GM19468 (cell line): ENCODE measurements around the gene KIAA1755.

Source experiments
- ATAC-seq: cut with Tn5 transposase; IDR thresholded peaks from one replicate; pipeline ENCODE4 v1.9.1; 2021; ENCODE audit warnings: mild to moderate bottlenecking, moderate library complexity, moderate number of reproducible peaks; ENCODE audit not compliant: unreplicated experiment; ENCODE audit errors: extremely low read depth

KIAA1755 gene

DNA sequence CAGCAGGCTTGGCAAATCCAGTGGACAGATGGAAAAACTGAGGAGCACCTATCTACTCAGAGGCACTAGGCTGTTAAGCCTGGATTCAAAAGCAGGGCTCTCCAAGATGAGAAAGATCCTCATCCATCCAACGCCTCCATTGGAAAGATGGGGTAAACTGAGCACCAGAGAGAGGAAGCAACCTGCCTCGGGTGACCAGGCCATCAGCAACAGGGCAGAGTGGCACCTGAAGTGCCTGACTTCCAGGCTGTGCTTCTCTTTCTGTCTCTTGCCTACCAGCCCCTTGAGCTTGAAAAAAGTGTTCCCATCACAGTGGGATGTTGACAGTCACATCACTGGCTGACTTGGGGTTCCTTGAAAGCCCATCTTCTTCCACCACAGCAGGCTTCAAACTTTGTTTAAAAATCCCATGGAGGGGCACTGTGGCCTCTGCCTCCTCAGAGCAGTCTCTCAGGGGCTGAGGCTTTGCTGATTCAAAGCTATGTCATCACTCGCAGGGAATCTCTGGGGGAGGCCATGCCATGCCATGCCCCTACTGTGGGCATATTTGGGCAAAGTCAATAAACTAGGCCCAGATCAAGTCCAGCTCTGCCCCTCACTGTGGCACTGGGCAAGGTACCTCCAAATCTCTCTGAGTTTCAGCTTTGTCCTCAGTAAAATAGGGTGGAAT is 50.7 kb downstream of the KIAA1755 start:
- no peak for ATAC-seq

DNA sequence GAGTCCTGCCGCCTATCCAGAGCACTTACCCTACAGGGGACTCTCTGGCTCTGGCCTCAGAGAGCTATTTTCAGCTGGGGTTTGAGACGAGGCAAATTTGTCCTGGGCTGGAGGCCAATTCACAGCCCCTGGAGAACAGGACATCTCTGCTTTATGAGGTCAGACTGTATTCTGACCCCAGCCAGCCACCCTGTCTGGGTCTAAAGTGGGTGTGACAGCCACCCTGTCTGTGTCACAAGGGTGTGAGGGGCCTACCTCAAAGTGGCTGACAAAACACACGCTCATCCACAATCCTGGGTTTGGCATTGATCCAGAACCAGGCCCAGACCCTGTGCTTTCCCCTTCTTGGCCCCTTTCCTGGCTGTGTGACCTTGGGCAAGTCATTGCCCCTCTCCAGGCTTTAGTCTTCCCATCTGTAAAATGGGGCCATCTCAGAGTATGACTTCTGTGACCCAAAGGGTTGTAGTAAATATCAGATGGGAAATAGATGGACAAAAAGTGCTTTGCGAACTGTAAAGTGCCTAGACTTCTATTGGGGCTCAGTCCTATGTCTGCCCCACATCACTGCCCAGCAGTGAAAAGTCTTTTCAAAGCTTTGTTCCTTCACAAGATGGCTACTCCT is 51.4 kb downstream of the KIAA1755 start:
- no peak for ATAC-seq

DNA sequence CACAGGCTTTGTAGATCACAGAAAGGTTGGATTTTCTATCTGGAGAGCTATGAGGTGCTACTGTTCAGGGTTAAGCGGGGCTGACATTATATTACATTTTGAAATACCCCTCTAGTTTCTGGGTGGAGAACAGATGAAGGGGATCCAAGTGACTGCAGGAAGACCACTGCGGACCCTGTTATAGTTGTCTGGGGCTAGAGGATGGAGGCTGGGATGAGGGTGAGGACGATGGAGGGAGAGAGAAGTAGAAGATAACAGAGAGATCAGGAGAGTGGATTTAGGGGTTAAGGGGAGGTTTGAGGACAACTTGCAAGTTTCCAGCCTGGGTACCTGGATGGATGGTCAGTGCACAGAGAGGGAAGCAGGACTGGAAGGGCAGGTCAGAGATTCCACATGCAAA is 52.0 kb downstream of the KIAA1755 start:
- ATAC-seq: no peak

DNA sequence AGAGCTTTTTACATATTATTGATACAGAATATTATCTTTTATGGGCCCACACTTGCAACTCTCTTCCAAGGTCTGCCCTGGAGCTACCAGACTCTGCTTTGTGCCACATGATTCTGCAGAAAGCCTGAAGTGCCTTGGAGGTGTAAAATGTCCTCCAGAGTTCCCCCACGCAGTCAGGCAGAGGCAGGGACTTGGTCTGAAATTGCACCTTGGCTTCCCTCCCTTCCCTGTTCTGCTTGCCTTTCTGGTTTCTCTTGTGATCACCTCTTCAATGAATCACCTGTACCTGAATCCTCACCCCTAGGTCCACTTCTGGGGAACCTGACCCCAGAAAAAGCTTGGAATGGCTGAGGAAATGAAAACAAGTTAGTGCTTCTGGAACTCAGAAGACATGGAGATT is 52.4 kb downstream of the KIAA1755 start:
- ATAC-seq: no peak

DNA sequence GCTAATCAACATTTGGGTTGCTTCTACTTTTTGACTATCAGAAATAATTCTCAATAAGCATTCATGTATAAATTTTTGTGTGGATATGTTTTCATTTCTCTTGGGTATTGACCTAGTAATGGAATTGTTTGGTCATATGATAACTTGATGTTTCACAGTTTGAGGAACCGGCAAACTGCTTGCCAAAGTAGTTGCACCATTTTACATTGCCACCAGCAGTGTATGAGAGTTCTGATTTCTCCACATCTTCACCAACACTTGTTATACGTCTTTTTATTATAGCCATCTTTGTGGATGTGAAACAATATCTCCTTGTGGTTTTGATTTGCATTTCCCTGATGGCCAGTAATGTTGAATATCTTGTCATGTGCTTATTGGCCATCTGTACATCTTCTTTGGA is 52.9 kb downstream of the KIAA1755 start:
- no peak for ATAC-seq

DNA sequence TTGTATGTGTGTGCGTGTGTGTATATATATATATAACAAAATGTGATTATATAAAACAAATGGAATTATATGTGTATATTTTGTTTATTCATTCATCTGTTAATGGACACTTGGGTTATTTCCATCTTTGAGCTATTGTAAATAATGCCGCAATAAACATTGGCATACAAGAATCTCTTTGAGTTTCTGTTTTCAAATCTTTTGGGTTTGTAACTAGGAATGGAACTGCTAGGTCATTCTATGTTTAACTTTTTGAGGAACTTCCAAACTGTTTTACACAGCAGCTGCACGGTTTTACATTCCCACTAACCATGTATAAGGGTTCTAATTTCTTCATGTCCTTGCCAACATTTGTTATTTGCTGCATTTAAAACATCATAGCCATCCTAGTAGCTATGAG is 55.5 kb downstream of the KIAA1755 start:
- no peak for ATAC-seq

DNA sequence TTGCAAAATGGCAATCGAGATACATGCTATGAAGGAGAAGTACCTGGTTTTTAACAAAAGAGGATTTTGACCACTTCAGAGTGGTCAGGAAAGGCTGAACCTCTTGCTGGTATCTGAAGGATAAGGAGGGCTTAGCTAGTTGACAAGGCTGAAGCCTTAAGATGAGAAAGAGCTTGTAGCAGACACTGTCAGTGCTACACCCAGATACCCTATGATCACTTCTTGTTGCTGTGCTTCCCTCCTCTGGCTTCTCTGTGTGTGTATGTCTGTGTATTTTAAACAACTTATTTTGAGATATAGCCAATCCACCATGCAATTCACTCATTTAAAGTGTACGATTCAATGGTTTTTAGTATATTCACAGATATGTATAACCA is 56.6 kb downstream of the KIAA1755 start:
- ATAC-seq: no peak

DNA sequence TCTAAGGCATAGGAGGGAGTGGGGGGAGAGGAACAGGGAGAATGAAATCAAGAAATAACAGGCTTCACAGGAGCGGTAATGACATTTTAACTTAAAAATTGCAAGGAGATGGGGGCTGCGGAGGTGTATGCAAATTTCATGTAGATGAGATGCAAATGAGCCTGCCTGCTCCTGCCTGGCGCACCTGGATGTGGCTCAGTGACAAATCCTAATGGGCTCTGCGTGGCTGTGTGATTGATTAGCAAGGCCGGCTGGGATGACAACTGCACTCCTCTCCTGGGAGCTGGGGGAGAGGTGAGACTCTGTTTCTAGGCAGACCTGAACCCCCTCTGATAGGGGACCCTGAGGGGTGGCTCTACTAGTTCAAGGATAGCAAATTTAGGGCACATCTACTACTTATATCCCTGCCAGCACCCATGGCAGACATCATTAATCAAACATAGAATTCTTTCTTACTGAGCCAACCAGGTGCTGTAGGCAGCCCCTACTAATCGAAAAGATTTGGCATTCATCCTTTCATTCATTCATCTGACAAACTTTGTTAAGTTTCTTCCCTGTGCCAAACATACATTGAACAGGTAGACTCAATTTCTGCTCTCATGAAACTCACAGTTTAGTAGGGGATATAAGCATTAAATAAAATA is 57.1 kb downstream of the KIAA1755 start:
- no peak for ATAC-seq

DNA sequence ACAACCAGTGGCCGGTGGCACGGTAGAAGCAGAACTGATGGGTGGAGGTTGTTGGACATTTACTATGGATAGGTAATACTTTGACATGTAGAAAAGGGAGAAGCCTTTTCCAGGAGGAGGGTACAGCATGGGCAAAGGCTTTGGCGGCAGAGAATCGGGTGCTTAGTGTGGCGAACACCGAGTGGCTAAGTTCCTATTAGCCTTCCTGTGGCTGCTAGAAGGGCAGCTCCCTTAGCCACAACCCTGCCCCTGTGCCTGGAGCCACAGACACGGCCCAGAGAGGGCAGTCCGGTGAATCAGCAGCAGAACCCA is 57.6 kb downstream of the KIAA1755 start:
- no peak for ATAC-seq

DNA sequence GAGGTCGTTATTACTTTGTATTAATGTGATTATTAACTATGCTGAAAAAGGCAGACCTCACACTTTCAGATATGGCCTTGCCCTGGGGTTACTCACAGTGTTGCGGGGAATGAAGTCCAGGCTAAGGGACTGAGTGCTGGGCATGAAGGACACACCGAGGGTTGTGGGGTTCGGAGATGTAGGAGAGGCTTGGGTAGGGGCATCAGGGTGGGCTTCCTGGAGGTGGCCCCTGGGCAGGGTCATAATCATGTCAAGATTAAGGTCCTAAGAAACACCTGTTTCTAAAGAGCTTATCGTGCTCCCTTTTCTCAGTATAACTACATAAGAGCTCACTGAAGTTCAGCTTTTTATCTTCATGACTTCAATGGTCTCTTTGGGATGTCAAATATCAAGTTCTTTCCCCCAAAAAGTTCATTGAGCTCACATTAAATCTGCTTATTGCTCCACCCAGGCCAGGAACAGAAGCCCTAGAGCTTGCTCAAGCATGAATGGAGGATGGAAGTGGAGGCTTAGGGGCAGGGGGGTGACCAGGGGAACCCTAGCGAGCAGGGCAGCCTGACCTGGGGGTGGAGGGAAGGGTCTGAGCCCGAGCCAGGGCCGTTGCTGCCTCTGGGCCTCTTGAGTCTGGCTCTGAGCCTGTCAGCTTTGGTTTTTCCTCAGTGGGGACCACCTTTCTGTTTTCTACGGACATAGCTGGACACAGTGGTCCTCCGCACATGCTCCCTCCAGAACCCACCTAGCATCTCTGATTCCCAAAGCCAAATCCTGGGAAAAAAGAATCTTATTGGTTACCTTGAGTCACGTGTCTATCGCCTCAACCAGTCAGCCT is 58.2 kb downstream of the KIAA1755 start:
- no peak for ATAC-seq

DNA sequence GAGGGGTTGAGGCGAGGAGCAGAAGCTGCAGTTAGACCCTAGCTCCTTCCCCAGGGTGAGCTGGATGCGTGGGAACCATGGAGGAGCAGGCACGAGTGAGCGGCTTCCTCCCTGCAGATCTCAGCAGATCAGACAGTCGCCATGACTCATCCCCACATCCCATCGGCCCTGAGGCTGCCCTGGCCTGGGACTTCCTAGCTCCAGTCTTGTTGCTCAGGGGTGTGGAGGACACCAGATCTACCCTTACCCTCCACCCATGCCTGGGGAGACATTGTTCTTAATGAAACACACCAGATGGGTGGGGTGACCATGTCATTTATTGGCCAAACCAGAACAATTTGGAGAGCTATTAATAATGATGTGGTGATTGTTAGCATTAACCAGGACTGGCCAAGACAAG is 59.2 kb downstream of the KIAA1755 start:
- no peak for ATAC-seq

DNA sequence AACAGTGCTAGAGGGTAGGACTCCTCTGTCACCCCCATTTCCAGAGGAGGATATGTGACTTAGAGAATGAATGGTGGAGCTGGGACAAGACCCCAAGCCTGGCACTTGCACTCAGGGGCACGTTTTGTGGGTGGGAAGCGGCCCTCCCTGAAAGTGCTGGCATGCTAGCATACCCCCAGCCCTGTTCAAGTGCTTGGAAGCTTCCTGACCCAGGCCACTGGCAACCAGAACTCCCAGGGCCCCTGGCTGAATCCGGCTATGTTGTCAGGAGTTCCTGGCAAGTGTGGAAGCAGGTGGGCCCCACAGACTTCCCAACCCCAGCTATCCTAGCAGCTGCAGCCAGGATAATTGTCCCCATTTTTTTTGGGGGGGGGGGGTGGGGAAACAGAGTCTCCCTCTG is 59.9 kb downstream of the KIAA1755 start:
- ATAC-seq: no peak

DNA sequence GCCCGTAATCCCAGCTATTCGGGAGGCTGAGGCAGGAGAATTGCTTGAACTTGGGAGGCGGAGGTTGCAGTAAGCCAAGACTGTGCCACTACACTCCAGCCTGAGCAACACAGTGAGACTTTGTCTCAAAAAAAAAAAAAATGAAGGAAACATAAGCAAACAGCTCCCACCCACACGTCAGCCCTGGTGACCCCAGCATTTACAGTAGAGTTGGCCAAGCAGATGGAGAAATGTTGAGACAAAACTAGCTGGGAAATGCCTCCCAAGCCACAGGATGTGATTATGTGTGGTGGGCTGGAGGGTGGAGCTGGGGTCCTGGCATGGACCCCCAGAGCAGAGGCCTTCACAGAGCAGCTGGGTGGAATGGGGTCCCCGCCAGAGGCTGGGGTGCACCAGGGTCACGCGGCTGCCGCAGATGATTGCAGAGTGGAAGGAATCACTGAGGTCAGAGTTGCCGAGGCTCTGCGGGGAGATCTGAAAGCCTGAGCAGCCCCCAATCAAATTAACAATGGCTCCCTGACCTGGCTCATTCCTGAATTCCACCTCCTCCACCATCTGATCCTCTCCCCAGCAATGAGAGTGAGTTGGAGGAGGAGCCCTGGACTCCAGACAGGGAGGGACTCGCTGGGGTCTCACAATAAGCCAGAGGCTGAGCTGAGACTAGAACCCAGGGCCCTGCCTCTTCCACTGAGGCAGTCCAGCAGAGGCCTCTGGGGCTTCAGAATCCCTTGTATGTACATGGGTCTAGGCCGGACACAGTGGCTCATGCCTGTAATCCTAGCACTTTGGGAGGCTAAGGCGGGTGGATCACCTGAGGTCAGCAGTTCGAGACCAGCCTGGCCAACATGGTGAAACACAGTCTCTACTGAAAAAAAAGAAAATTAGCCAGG is 60.8 kb downstream of the KIAA1755 start:
- no peak for ATAC-seq

DNA sequence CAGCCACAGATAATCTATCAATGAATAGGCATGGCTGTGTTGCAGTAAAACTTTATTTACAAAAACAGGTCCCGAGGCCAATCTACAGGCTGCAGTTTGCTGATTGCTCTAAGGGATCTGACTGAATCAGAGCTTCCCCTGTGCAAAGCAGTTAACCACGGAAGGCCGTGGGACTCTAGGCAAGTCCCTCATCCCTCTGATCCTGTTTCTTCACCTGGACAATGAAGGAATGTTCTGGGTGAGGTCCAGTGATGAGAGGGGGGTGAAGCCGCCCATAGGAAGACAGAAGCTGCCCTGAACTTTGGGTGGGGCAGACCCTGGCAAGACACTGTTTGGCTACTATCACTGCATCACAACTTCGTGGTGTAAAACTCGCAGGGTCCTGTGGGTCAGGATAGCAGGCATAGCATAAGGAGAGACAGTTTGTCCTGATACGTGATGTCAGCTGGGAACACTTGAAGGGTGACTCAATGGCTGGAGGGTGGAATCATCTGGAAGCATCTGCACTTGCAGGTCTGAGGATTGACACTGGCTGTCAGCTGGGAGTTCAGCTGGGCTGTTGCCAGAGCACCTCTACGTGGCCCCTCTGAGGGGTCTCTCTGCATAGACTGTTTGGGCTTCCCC is 62.2 kb downstream of the KIAA1755 start:
- ATAC-seq: no peak

DNA sequence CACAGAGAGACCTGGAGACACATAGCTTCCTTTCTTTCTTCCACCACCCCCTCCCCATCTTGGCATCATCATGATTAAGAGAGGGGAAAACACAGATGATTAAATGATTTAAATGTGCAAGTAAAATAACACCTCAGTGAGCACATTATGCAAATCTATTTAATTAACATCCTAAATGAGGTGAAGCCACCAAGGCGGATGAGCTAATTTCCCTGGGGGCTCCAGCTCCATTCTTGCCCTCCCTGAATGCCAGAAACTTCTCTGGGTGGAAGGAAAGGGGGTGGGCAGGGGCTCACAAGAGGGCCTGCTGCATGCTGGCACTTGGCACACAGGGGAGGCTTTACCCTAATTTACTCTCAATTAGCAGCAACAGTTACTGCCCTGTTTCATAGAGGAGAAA is 62.9 kb downstream of the KIAA1755 start:
- ATAC-seq: no peak

DNA sequence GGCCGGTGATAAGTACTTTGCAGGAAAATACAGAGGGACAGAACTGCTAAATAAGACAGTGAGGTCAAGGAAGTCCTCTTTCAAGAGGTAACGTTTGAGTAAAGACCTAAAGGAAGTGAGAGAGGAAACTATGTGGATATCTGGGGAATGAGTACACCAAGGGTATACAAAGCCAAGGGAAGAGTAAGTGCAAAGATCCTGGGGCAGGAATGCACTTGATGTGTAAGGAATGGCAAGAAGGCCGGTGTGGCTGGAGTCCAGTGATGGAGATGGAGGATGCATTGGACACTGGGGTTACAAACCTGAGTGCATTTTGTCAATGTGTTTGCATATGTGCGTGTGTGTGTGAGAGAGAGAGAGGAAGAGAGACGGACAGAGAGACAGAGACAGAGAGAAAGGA is 63.3 kb downstream of the KIAA1755 start:
- ATAC-seq: no peak

DNA sequence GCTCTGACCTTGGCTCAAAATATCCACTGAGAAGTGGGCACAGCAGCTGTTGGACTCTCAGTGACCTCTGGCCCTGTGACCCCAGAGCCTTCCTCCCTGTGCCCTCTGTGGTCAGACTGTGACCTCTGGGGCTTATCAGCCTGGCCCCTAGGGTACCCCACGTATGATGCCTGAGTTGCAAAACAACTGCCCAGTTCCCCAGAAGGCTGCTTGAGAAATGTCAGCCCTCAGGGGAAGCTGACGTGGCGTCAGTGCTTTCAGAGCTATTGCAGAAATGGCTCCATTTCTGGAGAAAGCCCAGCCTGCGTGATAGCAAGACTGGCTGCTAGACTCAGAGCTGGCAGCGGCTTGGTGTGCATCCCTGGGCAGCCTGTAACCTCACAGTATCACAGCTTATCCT is 63.9 kb downstream of the KIAA1755 start:
- no peak for ATAC-seq

DNA sequence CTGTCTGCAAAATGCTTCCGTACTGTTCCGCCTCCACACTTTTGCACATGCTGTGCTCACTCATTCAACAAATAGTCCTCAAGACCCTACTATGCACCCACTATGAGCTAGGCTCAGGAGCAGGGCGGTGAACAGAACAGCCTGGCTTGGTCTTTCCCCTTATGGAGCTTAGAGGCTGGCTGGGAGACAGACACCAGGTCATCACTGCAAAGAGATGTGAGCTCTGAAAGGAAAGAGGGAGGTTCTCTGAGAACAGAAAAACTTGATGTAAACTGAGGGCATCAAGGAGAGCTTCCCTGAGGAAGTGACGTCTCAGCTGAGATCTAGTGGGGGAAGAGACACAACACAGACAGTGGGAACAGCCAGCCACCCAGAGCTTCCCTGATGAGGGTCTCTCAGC is 64.5 kb downstream of the KIAA1755 start:
- ATAC-seq: no peak

DNA sequence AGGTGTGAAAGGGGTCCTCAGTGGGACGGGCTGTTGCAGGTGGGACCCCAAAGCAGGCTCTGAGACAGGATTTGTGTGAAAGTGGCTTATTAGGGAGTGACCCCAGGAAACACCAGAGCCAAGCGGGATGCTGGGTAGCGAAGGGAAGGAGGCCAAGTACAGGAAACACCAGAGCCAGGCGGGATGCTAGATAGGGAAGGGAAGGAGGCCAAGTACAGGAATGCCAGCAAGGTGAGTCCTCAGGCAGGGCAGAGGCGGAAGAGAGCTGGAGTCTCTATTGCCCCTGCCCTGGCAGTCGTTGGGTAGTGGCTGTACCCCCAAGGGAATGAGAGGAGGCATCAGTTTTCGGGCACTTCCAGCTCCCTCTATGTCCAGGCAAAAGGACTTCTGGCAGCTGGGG is 65.0 kb downstream of the KIAA1755 start:
- no peak for ATAC-seq

DNA sequence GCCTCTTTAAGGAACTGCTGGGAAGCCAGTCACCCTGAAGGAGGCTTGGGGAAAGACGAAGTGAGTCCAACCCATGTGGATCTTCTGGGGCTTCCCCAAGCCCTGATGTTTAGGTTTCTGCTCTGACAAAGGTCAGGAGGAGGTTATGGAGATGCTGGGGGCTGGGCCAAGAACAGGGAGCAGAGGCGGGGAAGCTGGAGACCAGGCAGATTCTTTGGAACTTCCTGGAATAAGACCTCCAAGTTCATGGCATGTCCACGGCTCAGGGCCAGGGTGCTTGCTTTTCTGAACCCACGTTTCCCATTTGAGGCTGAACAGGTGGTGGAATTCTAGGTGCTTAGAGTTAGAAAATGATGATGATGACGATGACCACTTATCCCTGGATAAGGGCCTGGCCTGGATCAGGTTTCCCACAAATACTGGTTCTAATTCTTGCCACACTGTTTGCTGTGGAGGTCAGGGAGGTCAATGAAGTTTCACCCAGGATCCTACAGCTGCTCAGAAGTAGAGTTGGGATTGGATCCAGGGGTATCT is 65.5 kb downstream of the KIAA1755 start:
- ATAC-seq: no peak
